ENCODE results near the gene BMI1.

BMI1 gene

GRCh38 chr10:22329150-22329549, 8.3 kb downstream of the BMI1 start:
- H3K4me3 ChIP-seq (ENCODE audit: low read length in 2 of 2), result no peak overlapping the region
- H3K4me1 ChIP-seq (ENCODE audit: control insufficient read depth, insufficient read depth, low read length), result peaks cover 8% of the 10 kb centered on the region
- no peak overlapping the region for H3K27ac ChIP-seq (ENCODE audit: low read length)
- peaks cover 2 to 6% of the 10 kb centered on the region in 2 donors for H3K27me3 ChIP-seq (ENCODE audit: control insufficient read depth in 1 of 2, insufficient read depth in 2 of 2, low read length in 2 of 2)
- no peaks in the 10 kb centered on the region for H3K9me3 ChIP-seq (ENCODE audit: control insufficient read depth in 2 of 2, low read length in 2 of 2)
- peaks cover 8 to 19% of the 10 kb centered on the region in 2 donors for H3K36me3 ChIP-seq (ENCODE audit: control insufficient read depth in 2 of 2, insufficient read depth in 2 of 2, low read length in 2 of 2)
- no peak overlapping the region for H3K9ac ChIP-seq (ENCODE audit: low read length in 2 of 2)

- Histone ChIP-seq H3K9ac (ENCODE audit: low read length in 2 of 2) (no peak overlapping the region), H3K27me3 (ENCODE audit: control insufficient read depth in 1 of 2, insufficient read depth in 2 of 2, low read length in 2 of 2) (peaks cover 33% of the 10 kb centered on the region in 2 donors)
Measured at GRCh38 chr10:22332116-22332692, 11.3 kb downstream of the BMI1 start.

GRCh38 chr10:22333167-22333974, 12.5 kb downstream of the BMI1 start:
- H3K9ac ChIP-seq (ENCODE audit: low read length in 2 of 2), result no peak overlapping the region
- H3K4me3 ChIP-seq (ENCODE audit: low read length in 2 of 2), result no peak overlapping the region
- peaks cover 42 to 45% of the 10 kb centered on the region in 2 donors for H3K27me3 ChIP-seq (ENCODE audit: control insufficient read depth in 1 of 2, insufficient read depth in 2 of 2, low read length in 2 of 2)

More at GRCh38 chr10:22332116-22332692, 11.3 kb downstream of the BMI1 start:
- Histone ChIP-seq H3K4me3 (ENCODE audit: low read length in 2 of 2) (no peak overlapping the region), H3K9me3 (ENCODE audit: control insufficient read depth in 2 of 2, low read length in 2 of 2) (peaks cover 0 to 3% of the 10 kb centered on the region in 2 donors), H3K4me1 (ENCODE audit: control insufficient read depth, insufficient read depth, low read length) (peaks cover 20% of the 10 kb centered on the region), H3K36me3 (ENCODE audit: control insufficient read depth in 2 of 2, insufficient read depth in 2 of 2, low read length in 2 of 2) (peaks cover 8 to 15% of the 10 kb centered on the region in 2 donors), H3K27ac (ENCODE audit: low read length) (no peak overlapping the region)

GRCh38 chr10:22333975-22334282, 13.0 kb downstream of the BMI1 start:
- Histone ChIP-seq H3K4me1 (ENCODE audit: control insufficient read depth, insufficient read depth, low read length) (peaks cover 20% of the 10 kb centered on the region), H3K9ac (ENCODE audit: low read length in 2 of 2) (no peak overlapping the region), H3K4me3 (ENCODE audit: low read length in 2 of 2) (no peak overlapping the region), H3K9me3 (ENCODE audit: control insufficient read depth in 2 of 2, low read length in 2 of 2) (peaks cover 0 to 3% of the 10 kb centered on the region in 2 donors), H3K27me3 (ENCODE audit: control insufficient read depth in 1 of 2, insufficient read depth in 2 of 2, low read length in 2 of 2) (peaks cover 48 to 50% of the 10 kb centered on the region in 2 donors), H3K27ac (ENCODE audit: low read length) (no peak overlapping the region), H3K36me3 (ENCODE audit: control insufficient read depth in 2 of 2, insufficient read depth in 2 of 2, low read length in 2 of 2) (peaks cover 8 to 12% of the 10 kb centered on the region in 2 donors)

More at GRCh38 chr10:22333167-22333974, 12.5 kb downstream of the BMI1 start:
- Histone ChIP-seq H3K36me3 (ENCODE audit: control insufficient read depth in 2 of 2, insufficient read depth in 2 of 2, low read length in 2 of 2) (peaks cover 8 to 12% of the 10 kb centered on the region in 2 donors), H3K4me1 (ENCODE audit: control insufficient read depth, insufficient read depth, low read length) (peaks cover 20% of the 10 kb centered on the region), H3K9me3 (ENCODE audit: control insufficient read depth in 2 of 2, low read length in 2 of 2) (peaks cover 0 to 3% of the 10 kb centered on the region in 2 donors), H3K27ac (ENCODE audit: low read length) (no peak overlapping the region)

GRCh38 chr10:22334414-22335172, 13.7 kb downstream of the BMI1 start:
- H3K4me3 ChIP-seq (ENCODE audit: low read length in 2 of 2), result peak overlapping the region; percentile 61 to 76
- no peak overlapping the region for H3K27ac ChIP-seq (ENCODE audit: low read length)
- peaks cover 3 to 6% of the 10 kb centered on the region in 2 donors for H3K36me3 ChIP-seq (ENCODE audit: control insufficient read depth in 2 of 2, insufficient read depth in 2 of 2, low read length in 2 of 2)
- H3K4me1 ChIP-seq (ENCODE audit: control insufficient read depth, insufficient read depth, low read length), result peaks cover 20% of the 10 kb centered on the region
- peaks cover 0 to 3% of the 10 kb centered on the region in 2 donors for H3K9me3 ChIP-seq (ENCODE audit: control insufficient read depth in 2 of 2, low read length in 2 of 2)
- peaks cover 51 to 56% of the 10 kb centered on the region in 2 donors for H3K27me3 ChIP-seq (ENCODE audit: control insufficient read depth in 1 of 2, insufficient read depth in 2 of 2, low read length in 2 of 2)
- no peak overlapping the region for H3K9ac ChIP-seq (ENCODE audit: low read length in 2 of 2)

GRCh38 chr10:22335173-22335933, 14.5 kb downstream of the BMI1 start:
- Histone ChIP-seq H3K27me3 (ENCODE audit: control insufficient read depth in 1 of 2, insufficient read depth in 2 of 2, low read length in 2 of 2) (peaks cover 51 to 60% of the 10 kb centered on the region in 2 donors), H3K4me3 (ENCODE audit: low read length in 2 of 2) (peak overlapping the region; percentile 61 to 76), H3K9me3 (ENCODE audit: control insufficient read depth in 2 of 2, low read length in 2 of 2) (peaks cover 0 to 3% of the 10 kb centered on the region in 2 donors), H3K4me1 (ENCODE audit: control insufficient read depth, insufficient read depth, low read length) (peaks cover 23% of the 10 kb centered on the region), H3K27ac (ENCODE audit: low read length) (no peak overlapping the region), H3K9ac (ENCODE audit: low read length in 2 of 2) (no peak overlapping the region), H3K36me3 (ENCODE audit: control insufficient read depth in 2 of 2, insufficient read depth in 2 of 2, low read length in 2 of 2) (no peaks in the 10 kb centered on the region)

GRCh38 chr10:22338185-22338900, 17.4 kb downstream of the BMI1 start:
- Histone ChIP-seq H3K4me3 (ENCODE audit: low read length in 2 of 2) (no peak overlapping the region), H3K27ac (ENCODE audit: low read length) (no peak overlapping the region), H3K4me1 (ENCODE audit: control insufficient read depth, insufficient read depth, low read length) (peaks cover 29% of the 10 kb centered on the region), H3K27me3 (ENCODE audit: control insufficient read depth in 1 of 2, insufficient read depth in 2 of 2, low read length in 2 of 2) (peaks cover 67 to 79% of the 10 kb centered on the region in 2 donors), H3K9me3 (ENCODE audit: control insufficient read depth in 2 of 2, low read length in 2 of 2) (peaks cover 0 to 3% of the 10 kb centered on the region in 2 donors), H3K36me3 (ENCODE audit: control insufficient read depth in 2 of 2, insufficient read depth in 2 of 2, low read length in 2 of 2) (no peaks in the 10 kb centered on the region), H3K9ac (ENCODE audit: low read length in 2 of 2) (no peak overlapping the region)

GRCh38 chr10:22338931-22339330, 18.0 kb downstream of the BMI1 start:
- Histone ChIP-seq H3K4me1 (ENCODE audit: control insufficient read depth, insufficient read depth, low read length) (peaks cover 29% of the 10 kb centered on the region), H3K27me3 (ENCODE audit: control insufficient read depth in 1 of 2, insufficient read depth in 2 of 2, low read length in 2 of 2) (peaks cover 68 to 85% of the 10 kb centered on the region in 2 donors), H3K9ac (ENCODE audit: low read length in 2 of 2) (no peak overlapping the region), H3K4me3 (ENCODE audit: low read length in 2 of 2) (no peak overlapping the region), H3K36me3 (ENCODE audit: control insufficient read depth in 2 of 2, insufficient read depth in 2 of 2, low read length in 2 of 2) (no peaks in the 10 kb centered on the region), H3K27ac (ENCODE audit: low read length) (no peak overlapping the region), H3K9me3 (ENCODE audit: control insufficient read depth in 2 of 2, low read length in 2 of 2) (peaks cover 0 to 3% of the 10 kb centered on the region in 2 donors)

- H3K27ac ChIP-seq (ENCODE audit: low read length), result peak overlapping the region; percentile 85
- H3K4me1 ChIP-seq (ENCODE audit: control insufficient read depth, insufficient read depth, low read length), result peaks cover 26% of the 10 kb centered on the region
- H3K4me3 ChIP-seq (ENCODE audit: low read length in 2 of 2), result peak overlapping the region; percentile 79 to 81
- peaks cover 69 to 85% of the 10 kb centered on the region in 2 donors for H3K27me3 ChIP-seq (ENCODE audit: control insufficient read depth in 1 of 2, insufficient read depth in 2 of 2, low read length in 2 of 2)
- peak overlapping the region; percentile 80 to 88 for H3K9ac ChIP-seq (ENCODE audit: low read length in 2 of 2)
- H3K36me3 ChIP-seq (ENCODE audit: control insufficient read depth in 2 of 2, insufficient read depth in 2 of 2, low read length in 2 of 2), result no peaks in the 10 kb centered on the region
- H3K9me3 ChIP-seq (ENCODE audit: control insufficient read depth in 2 of 2, low read length in 2 of 2), result peaks cover 0 to 3% of the 10 kb centered on the region in 2 donors
Measured at GRCh38 chr10:22339761-22340328, 18.9 kb downstream of the BMI1 start.
